GM23338 (cell line): ENCODE data around the gene MMP25. TPM values are rescaled to one million over a fixed set of nuclear protein-coding genes. Genes with fewer than 3 reads are reported as not detected.

Experiments
- ATAC-seq: fragments of 200-7000 bp; cut with Tn5 transposase; 3 replicates; pipeline ENCODE4 v1.9.1; 2020
- DNase-seq: peaks from one replicate; pipeline ENCODE4 v3.0.0-alpha.2; 2015; ENCODE audit warnings: low spot score
- H2AFZ ChIP-seq: fragments of 200-600 bp; sonication (generic); 2 replicates; pipeline ENCODE4 v1.8.0; 2016; ENCODE audit warnings: antibody characterized with exemption, mild to moderate bottlenecking, moderate library complexity
- H3F3A ChIP-seq: fragments of 200-600 bp; sonication (generic); replicated peaks from 2 replicates; pipeline ENCODE4 v1.8.0; 2017; ENCODE audit warnings: antibody characterized with exemption, mixed run types, low read depth
- H3K27ac ChIP-seq: fragments of 200-600 bp; sonication (generic); 2 replicates; pipeline ENCODE4 v1.6.1; 2016; ENCODE audit warnings: low read depth
- H3K27me3 ChIP-seq: fragments of 200-600 bp; sonication (generic); 2 replicates; pipeline ENCODE4 v1.8.0; 2016; ENCODE audit warnings: mild to moderate bottlenecking, mixed run types, moderate library complexity; ENCODE audit not compliant: insufficient read depth
- H3K36me3 ChIP-seq: fragments of 200-600 bp; sonication (generic); 2 replicates; pipeline ENCODE4 v1.8.0; 2016; ENCODE audit warnings: mild to moderate bottlenecking; ENCODE audit not compliant: insufficient read depth
- H3K4me1 ChIP-seq: fragments of 200-600 bp; sonication (generic); 2 replicates; pipeline ENCODE4 v1.8.0; 2016; ENCODE audit warnings: mild to moderate bottlenecking, moderate library complexity; ENCODE audit not compliant: insufficient read depth
- H3K4me2 ChIP-seq: fragments of 200-600 bp; sonication (generic); 2 replicates; pipeline ENCODE4 v1.7.1; 2017; ENCODE audit warnings: mixed run types
- H3K4me3 ChIP-seq: fragments of 200-600 bp; sonication (generic); 2 replicates; pipeline ENCODE4 v1.6.1; 2016; ENCODE audit warnings: mixed run types
- H3K79me2 ChIP-seq: fragments of 200-600 bp; sonication (generic); replicated peaks from 2 replicates; pipeline ENCODE4 v1.8.0; 2017; ENCODE audit warnings: mild to moderate bottlenecking; ENCODE audit not compliant: insufficient read depth
- H3K9me2 ChIP-seq: fragments of 200-600 bp; sonication (generic); 2 replicates; pipeline ENCODE4 v1.8.0; 2017; ENCODE audit not compliant: insufficient read depth
- H4K20me1 ChIP-seq: fragments of 200-600 bp; sonication (generic); replicated peaks from 2 replicates; pipeline ENCODE4 v1.8.0; 2017; ENCODE audit warnings: mild to moderate bottlenecking; ENCODE audit not compliant: insufficient read depth
- H3K27ac Mint-ChIP-seq: 2 replicates; pipeline ENCODE4 v1.8.0; 2020; ENCODE audit warnings: inconsistent platforms, mild to moderate bottlenecking, moderate library complexity, mixed read lengths
- H3K27me3 Mint-ChIP-seq: 3 replicates; pipeline ENCODE4 v1.8.0; 2022; ENCODE audit warnings: low read depth, mild to moderate bottlenecking, moderate library complexity, mixed read lengths, inconsistent platforms; ENCODE audit not compliant: insufficient read depth, poor library complexity
- H3K36me3 Mint-ChIP-seq: 3 replicates; pipeline ENCODE4 v1.8.0; 2021; ENCODE audit warnings: low read depth, mild to moderate bottlenecking, inconsistent platforms, moderate library complexity, mixed read lengths
- H3K4me1 Mint-ChIP-seq: 3 replicates; pipeline ENCODE4 v1.8.0; 2020; ENCODE audit warnings: mild to moderate bottlenecking, inconsistent platforms, mixed read lengths
- H3K4me3 Mint-ChIP-seq: 3 replicates; pipeline ENCODE4 v1.8.0; 2021; ENCODE audit warnings: moderate library complexity, mild to moderate bottlenecking, inconsistent platforms, mixed read lengths
- H3K9me3 Mint-ChIP-seq: 3 replicates; pipeline ENCODE4 v1.8.0; 2020; ENCODE audit warnings: moderate library complexity, mild to moderate bottlenecking, inconsistent platforms, mixed read lengths
- EZH2 ChIP-seq: fragments of 200-600 bp; sonication (generic); IDR thresholded peaks from one replicate; pipeline ENCODE4 v1.8.0; 2017; ENCODE audit warnings: antibody characterized with exemption, mild to moderate bottlenecking, low read depth; ENCODE audit not compliant: unreplicated experiment
- JUNB ChIP-seq: IDR thresholded peaks from one replicate; pipeline ENCODE4 v1.6.1; 2016; ENCODE audit warnings: antibody characterized with exemption; ENCODE audit not compliant: unreplicated experiment
- NANOG ChIP-seq: IDR thresholded peaks from 2 replicates; pipeline ENCODE4 v1.6.1; 2016; ENCODE audit warnings: antibody characterized with exemption, borderline replicate concordance
- STAT1 ChIP-seq: IDR thresholded peaks from one replicate; pipeline ENCODE4 v1.6.1; 2016; ENCODE audit warnings: antibody characterized with exemption; ENCODE audit not compliant: unreplicated experiment
- ZNF114 ChIP-seq: fragments of 250-450 bp; sonication (Bioruptor Pico); IDR thresholded peaks from 2 replicates; pipeline ENCODE4 v1.5.0; 2020; ENCODE audit warnings: mild to moderate bottlenecking, moderate library complexity
- polyA plus RNA-seq: library from polyadenylated mRNA; unstranded; fragments of >200 nt; fragmentation: Nextera tagmentation; extraction: Ambion mirVana; gene quantifications from 2 replicates; pipeline ENCODE4 v1.2.1, GENCODE V29; 2016
- total RNA-seq: library from RNA; depleted of rRNA; stranded (reverse); fragments of >200 nt; shearing (Covaris generic); gene quantifications from 2 replicates; pipeline ENCODE4 v1.2.3, GENCODE V29; 2014
- TF ChIP-seq, protein P1 (sequence below), 2 experiments: fragments of 200-600 bp in 1 of 2; sonication (generic) in 1 of 2; conservative IDR thresholded peaks; 2 replicates each; pipeline versions ENCODE4 v1.5.1 to v1.6.1; 2016 to 2017; ENCODE audit warnings: antibody characterized with exemption in 2 of 2, low read depth in 2 of 2, mild to moderate bottlenecking in 2 of 2, moderate library complexity in 1 of 2
- TF ChIP-seq, protein P2 (sequence below): IDR thresholded peaks from one replicate; pipeline ENCODE4 v1.6.1; 2018; ENCODE audit warnings: antibody characterized with exemption; ENCODE audit not compliant: unreplicated experiment

MMP25 gene
- total and polyA plus RNA-seq, 2 experiments from 2014 or later, result 7.7 to 15.9 TPM

DNA sequence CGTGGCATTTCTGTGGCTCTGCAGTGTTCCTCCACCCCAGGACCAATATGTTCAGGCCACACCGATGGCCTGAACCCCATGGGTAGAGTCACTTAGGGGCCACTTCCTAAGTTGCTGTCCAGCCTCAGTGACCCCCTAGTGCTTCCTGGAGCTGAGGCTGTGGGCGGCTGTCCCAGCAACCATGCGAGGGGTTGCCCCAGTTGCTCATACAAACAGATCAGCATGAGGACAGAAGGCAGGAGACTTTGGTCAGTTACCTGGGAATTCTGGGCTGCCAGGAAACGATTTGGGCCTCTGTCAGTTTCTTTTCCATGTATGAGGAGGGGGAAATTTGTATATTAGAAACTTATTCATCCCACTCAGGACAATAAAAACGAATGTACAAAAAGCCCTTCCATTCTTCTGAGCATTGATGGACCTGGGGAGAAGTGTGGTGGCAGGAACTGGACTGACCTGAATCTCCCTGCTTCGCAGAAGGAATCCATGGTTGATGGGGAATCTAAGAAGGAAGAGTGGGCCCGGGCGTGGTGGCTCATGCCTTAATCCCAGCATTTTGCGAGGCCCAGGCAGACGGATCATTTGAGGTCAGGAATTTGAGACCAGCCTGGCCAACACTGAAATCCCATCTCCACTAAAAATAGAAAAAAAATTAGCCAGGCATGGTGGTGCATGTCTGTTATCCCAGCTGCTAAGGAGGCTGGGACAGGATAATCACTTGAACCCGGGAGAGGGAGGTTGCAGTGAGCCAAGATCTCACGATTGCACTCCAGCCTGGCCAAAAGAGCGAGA, 14.2 kb downstream of the MMP25 start:
- peak overlapping the region; percentile 73; the same call in 2 of the 3 replicates for H3K4me3 Mint-ChIP-seq
- no peak overlapping the region for H3K4me2 ChIP-seq
- H3K9me2 ChIP-seq, result no peaks in the 10 kb centered on the region
- H3K4me3 ChIP-seq, result no peak overlapping the region
- H3K27ac ChIP-seq, result no peak overlapping the region
- no peaks in the 10 kb centered on the region; the same call in 1 of the 2 replicates for H3K79me2 ChIP-seq
- H2AFZ ChIP-seq, result no peak overlapping the region
- peaks cover 15% of the 10 kb centered on the region for H3F3A ChIP-seq
- H3K9me3 Mint-ChIP-seq, result no peaks in the 10 kb centered on the region
- TF ChIP-seq STAT1, result no peak
- TF ChIP-seq, protein P1, sequence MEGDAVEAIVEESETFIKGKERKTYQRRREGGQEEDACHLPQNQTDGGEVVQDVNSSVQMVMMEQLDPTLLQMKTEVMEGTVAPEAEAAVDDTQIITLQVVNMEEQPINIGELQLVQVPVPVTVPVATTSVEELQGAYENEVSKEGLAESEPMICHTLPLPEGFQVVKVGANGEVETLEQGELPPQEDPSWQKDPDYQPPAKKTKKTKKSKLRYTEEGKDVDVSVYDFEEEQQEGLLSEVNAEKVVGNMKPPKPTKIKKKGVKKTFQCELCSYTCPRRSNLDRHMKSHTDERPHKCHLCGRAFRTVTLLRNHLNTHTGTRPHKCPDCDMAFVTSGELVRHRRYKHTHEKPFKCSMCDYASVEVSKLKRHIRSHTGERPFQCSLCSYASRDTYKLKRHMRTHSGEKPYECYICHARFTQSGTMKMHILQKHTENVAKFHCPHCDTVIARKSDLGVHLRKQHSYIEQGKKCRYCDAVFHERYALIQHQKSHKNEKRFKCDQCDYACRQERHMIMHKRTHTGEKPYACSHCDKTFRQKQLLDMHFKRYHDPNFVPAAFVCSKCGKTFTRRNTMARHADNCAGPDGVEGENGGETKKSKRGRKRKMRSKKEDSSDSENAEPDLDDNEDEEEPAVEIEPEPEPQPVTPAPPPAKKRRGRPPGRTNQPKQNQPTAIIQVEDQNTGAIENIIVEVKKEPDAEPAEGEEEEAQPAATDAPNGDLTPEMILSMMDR (conservative IDR thresholded peaks at IDR 0.05; ENCODE audit: low read depth in 2 of 2), result no peak
- TF ChIP-seq EZH2, result no peak
- TF ChIP-seq JUNB, result no peak
- no peak for TF ChIP-seq NANOG
- TF ChIP-seq, protein P2, sequence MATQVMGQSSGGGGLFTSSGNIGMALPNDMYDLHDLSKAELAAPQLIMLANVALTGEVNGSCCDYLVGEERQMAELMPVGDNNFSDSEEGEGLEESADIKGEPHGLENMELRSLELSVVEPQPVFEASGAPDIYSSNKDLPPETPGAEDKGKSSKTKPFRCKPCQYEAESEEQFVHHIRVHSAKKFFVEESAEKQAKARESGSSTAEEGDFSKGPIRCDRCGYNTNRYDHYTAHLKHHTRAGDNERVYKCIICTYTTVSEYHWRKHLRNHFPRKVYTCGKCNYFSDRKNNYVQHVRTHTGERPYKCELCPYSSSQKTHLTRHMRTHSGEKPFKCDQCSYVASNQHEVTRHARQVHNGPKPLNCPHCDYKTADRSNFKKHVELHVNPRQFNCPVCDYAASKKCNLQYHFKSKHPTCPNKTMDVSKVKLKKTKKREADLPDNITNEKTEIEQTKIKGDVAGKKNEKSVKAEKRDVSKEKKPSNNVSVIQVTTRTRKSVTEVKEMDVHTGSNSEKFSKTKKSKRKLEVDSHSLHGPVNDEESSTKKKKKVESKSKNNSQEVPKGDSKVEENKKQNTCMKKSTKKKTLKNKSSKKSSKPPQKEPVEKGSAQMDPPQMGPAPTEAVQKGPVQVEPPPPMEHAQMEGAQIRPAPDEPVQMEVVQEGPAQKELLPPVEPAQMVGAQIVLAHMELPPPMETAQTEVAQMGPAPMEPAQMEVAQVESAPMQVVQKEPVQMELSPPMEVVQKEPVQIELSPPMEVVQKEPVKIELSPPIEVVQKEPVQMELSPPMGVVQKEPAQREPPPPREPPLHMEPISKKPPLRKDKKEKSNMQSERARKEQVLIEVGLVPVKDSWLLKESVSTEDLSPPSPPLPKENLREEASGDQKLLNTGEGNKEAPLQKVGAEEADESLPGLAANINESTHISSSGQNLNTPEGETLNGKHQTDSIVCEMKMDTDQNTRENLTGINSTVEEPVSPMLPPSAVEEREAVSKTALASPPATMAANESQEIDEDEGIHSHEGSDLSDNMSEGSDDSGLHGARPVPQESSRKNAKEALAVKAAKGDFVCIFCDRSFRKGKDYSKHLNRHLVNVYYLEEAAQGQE, result no peak
- no peak for TF ChIP-seq ZNF114 (CRISPR knock-in tag)
- peaks cover 6% of the 10 kb centered on the region; the same call in 1 of the 3 replicates for H3K36me3 Mint-ChIP-seq
- H3K27me3 ChIP-seq, result peaks cover 4% of the 10 kb centered on the region; the same call in 1 of the 2 replicates
- DNase-seq (no peak), ATAC-seq (no peak)
- H3K4me1 ChIP-seq, result peaks cover 14% of the 10 kb centered on the region
- no peaks in the 10 kb centered on the region; the same call in 1 of the 2 replicates for H4K20me1 ChIP-seq
- peaks cover 20% of the 10 kb centered on the region for H3K27me3 Mint-ChIP-seq
- peaks cover 25% of the 10 kb centered on the region for H3K4me1 Mint-ChIP-seq
- peak overlapping the region; percentile 20; the same call in 1 of the 2 replicates for H3K27ac Mint-ChIP-seq
- no peaks in the 10 kb centered on the region for H3K36me3 ChIP-seq

DNA sequence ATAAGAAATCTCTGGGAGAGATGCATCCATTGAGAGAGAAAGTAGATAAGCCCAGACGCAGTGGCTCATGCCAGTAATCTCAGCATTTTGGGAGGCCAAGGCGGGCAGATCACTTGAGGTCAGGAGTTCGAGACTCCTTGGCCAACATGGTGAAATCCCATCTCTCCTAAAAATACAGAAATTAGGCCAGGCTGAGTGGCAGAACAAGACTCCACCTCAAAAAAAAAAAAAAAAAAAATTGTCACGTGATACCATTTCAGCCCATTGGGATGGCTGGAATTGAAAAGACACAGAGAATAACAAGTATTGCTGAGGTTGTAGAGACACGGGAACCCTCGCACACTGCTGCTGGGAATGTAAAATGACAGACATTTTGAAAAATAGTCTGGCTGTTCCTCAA, 16.2 kb downstream of the MMP25 start:
- ATAC-seq, result no peak
- H3K36me3 Mint-ChIP-seq, result no peaks in the 10 kb centered on the region; the same call in 2 of the 3 replicates
- TF ChIP-seq, protein P1 (conservative IDR thresholded peaks at IDR 0.05; ENCODE audit: low read depth in 2 of 2), result no peak

More for the DNA sequence above, 16.2 kb downstream of the MMP25 start:
- peaks cover 12% of the 10 kb centered on the region for H3F3A ChIP-seq
- no peaks in the 10 kb centered on the region for H3K36me3 ChIP-seq
- no peaks in the 10 kb centered on the region; the same call in 1 of the 2 replicates for H3K79me2 ChIP-seq
- H3K9me2 ChIP-seq, result no peaks in the 10 kb centered on the region
- H3K4me3 Mint-ChIP-seq, result no peak overlapping the region
- H3K4me3 ChIP-seq, result no peak overlapping the region
- no peak overlapping the region for H3K27ac ChIP-seq
- peaks cover 14% of the 10 kb centered on the region for H3K4me1 ChIP-seq
- H3K27ac Mint-ChIP-seq, result no peak overlapping the region
- peaks cover 28% of the 10 kb centered on the region for H3K27me3 Mint-ChIP-seq
- no peaks in the 10 kb centered on the region; the same call in 1 of the 2 replicates for H4K20me1 ChIP-seq
- H3K4me1 Mint-ChIP-seq, result peaks cover 24% of the 10 kb centered on the region
- no peak for DNase-seq
- no peak overlapping the region for H3K4me2 ChIP-seq
- no peaks in the 10 kb centered on the region for H3K9me3 Mint-ChIP-seq
- peaks cover 4% of the 10 kb centered on the region; the same call in 1 of the 2 replicates for H3K27me3 ChIP-seq
- H2AFZ ChIP-seq, result no peak overlapping the region
